MCF 10A (cell line): Measurements from ENCODE around the gene DMXL1. TPM values are rescaled to one million over a fixed set of nuclear protein-coding genes. Genes with fewer than 3 reads are reported as not detected.
A peak's percentile ranks its signal among the peaks of the same experiment; 100 is the strongest.

Experiments
- BruUV-seq: library from RNA; stranded (reverse); fragments of 400-500 nt; replicated peaks from 2 replicates; lab custom pipeline; 2021; lab: Mats Ljungman, UMichigan
- CTCF ChIA-PET: fragments of 300-600 bp; sonication (Branson Sonifier 250); formaldehyde crosslinking; extraction: SDS; loops from one replicate; lab custom pipeline; 2021; ENCODE audit warnings: antibody characterized with exemption, inconsistent platforms; lab: Yijun Ruan, JAX
- POLR2A ChIA-PET: fragments of 300-600, 350-650 bp; sonication (Branson Sonifier 250); formaldehyde crosslinking; extraction: SDS; loops from one replicate; lab custom pipeline; 2020; ENCODE audit warnings: antibody characterized with exemption, inconsistent platforms; lab: Yijun Ruan, JAX
- DNase-seq: peaks from one replicate; pipeline ENCODE4 v3.0.0-alpha.2; 2018; ENCODE audit not compliant: unreplicated experiment
- H3K27ac Mint-ChIP-seq: one replicate; pipeline ENCODE4 v1.8.0; 2022; ENCODE audit warnings: mild to moderate bottlenecking, low read depth, mixed read lengths; ENCODE audit not compliant: unreplicated experiment
- H3K27me3 Mint-ChIP-seq: one replicate; pipeline ENCODE4 v1.8.0; 2022; ENCODE audit warnings: mixed read lengths; ENCODE audit not compliant: insufficient read depth, unreplicated experiment
- H3K36me3 Mint-ChIP-seq: one replicate; pipeline ENCODE4 v1.8.0; 2022; ENCODE audit warnings: mild to moderate bottlenecking, moderate library complexity, mixed read lengths; ENCODE audit not compliant: insufficient read depth, unreplicated experiment
- H3K4me1 Mint-ChIP-seq: one replicate; pipeline ENCODE4 v1.8.0; 2022; ENCODE audit warnings: mixed read lengths; ENCODE audit not compliant: insufficient read depth, unreplicated experiment
- H3K4me3 Mint-ChIP-seq: one replicate; pipeline ENCODE4 v1.8.0; 2022; ENCODE audit warnings: mild to moderate bottlenecking, moderate library complexity, mixed read lengths; ENCODE audit not compliant: unreplicated experiment
- H3K9me3 Mint-ChIP-seq: one replicate; pipeline ENCODE4 v1.8.0; 2022; ENCODE audit warnings: mixed read lengths; ENCODE audit not compliant: unreplicated experiment
- intact Hi-C: fragments of 100-400 bp; cut with micrococcal nuclease; formaldehyde crosslinking; loops from 2 replicates; pipeline ENCODE4 v1.14.1; 2022
- total RNA-seq: library from RNA; stranded (reverse); gene quantifications from 2 replicates; pipeline ENCODE4 v1.2.3, GENCODE V29; 2022
- TF ChIP-seq, protein P1 (sequence below): fragments of 200-600 bp; IDR thresholded peaks from one replicate; pipeline ENCODE4 v1.8.0; 2022; ENCODE audit warnings: antibody characterized with exemption, mild to moderate bottlenecking; ENCODE audit not compliant: unreplicated experiment

DMXL1 gene
- total RNA-seq, 1 experiment from 2014 or later, result 45.1 TPM

DNA sequence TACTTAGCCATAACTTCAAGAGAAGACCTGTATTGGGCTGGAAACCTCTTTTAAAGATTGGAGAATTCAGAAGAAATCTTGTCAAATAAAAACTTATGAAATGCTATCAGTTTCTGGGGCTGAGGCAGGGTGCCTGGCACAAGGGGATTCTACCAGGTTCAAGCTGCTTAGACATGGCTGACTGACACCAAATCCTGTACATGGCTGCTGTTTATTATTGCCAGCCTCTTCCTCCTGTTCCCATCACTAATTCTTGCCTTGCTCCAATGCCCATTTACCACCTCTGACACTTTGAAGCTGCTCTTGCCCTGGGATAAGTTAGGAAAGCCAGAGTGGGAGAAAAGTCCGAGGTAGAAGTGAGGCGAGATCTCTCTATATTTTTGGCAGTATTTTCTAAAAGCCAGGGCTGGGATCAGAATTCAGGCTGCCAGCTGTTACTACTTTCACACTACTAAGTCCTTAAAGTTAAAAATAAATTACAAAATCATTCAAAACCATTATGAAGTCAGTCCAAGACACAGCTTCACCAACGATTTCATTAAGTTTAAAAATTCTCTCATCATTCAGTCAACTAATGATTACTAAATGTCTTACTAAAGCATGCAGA is 218.7 kb downstream of the DMXL1 start:
- no peak overlapping the region for H3K4me3 Mint-ChIP-seq
- intact Hi-C loops, result no loop called here
- POLR2A ChIA-PET, result interaction anchor here (1.1 to 5.8 kb wide), 13 partner anchors 11 to 122 kb away, joined by 3 to 48 read pairs (median 8); partner anchors contain the start of gene TNFAIP8
- H3K27me3 Mint-ChIP-seq, result no peaks in the 10 kb centered on the region
- CTCF ChIA-PET, result interaction anchor here (1.1 to 3.1 kb wide), 6 partner anchors 15 to 122 kb away, joined by 3 to 20 read pairs (median 7); no protein-coding TSS in a partner anchor
- no peaks in the 10 kb centered on the region for H3K9me3 Mint-ChIP-seq
- DNase-seq, result no peak
- TF ChIP-seq, protein P1, sequence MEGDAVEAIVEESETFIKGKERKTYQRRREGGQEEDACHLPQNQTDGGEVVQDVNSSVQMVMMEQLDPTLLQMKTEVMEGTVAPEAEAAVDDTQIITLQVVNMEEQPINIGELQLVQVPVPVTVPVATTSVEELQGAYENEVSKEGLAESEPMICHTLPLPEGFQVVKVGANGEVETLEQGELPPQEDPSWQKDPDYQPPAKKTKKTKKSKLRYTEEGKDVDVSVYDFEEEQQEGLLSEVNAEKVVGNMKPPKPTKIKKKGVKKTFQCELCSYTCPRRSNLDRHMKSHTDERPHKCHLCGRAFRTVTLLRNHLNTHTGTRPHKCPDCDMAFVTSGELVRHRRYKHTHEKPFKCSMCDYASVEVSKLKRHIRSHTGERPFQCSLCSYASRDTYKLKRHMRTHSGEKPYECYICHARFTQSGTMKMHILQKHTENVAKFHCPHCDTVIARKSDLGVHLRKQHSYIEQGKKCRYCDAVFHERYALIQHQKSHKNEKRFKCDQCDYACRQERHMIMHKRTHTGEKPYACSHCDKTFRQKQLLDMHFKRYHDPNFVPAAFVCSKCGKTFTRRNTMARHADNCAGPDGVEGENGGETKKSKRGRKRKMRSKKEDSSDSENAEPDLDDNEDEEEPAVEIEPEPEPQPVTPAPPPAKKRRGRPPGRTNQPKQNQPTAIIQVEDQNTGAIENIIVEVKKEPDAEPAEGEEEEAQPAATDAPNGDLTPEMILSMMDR, result no peak
- peaks cover 42% of the 10 kb centered on the region for H3K4me1 Mint-ChIP-seq
- no peaks in the 10 kb centered on the region for H3K36me3 Mint-ChIP-seq
- peak overlapping the region; percentile 84 for H3K27ac Mint-ChIP-seq
- no TSS peak for BruUV-seq

DNA sequence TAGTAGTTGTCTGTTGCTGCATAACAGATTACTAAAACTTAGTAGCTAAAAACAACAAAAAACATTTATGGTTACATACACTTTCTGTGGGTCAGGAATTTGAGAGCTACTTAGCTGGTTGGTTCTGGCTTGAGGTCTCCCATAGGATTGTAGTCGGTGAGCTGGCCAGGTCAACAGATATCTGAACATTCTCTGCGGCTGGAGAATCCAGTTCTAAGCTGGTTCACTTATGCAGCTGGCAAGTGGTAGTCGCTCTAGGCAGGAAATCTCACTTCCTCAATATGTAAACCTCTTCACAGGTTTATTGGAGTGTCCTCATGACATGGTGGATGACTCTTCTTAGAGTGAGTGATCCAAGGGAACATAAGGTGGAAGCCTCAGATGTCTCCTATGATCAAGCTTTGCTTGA is 219.3 kb downstream of the DMXL1 start:
- TF ChIP-seq, protein P1, result no peak
- intact Hi-C loops, result no loop called here
- Mint-ChIP-seq H3K4me3 (no peak overlapping the region), H3K9me3 (no peaks in the 10 kb centered on the region), H3K27ac (no peak overlapping the region), H3K36me3 (no peaks in the 10 kb centered on the region), H3K27me3 (no peaks in the 10 kb centered on the region), H3K4me1 (peaks cover 42% of the 10 kb centered on the region)
- CTCF ChIA-PET, result interaction anchor here (0.6 to 3.1 kb wide), 10 partner anchors 11 to 122 kb away, joined by 3 to 20 read pairs (median 5); no protein-coding TSS in a partner anchor
- POLR2A ChIA-PET, result interaction anchor here (0.9 to 5.8 kb wide), 9 partner anchors 9 to 121 kb away, joined by 3 to 48 read pairs (median 9); no protein-coding TSS in a partner anchor
- no peak for DNase-seq
- no TSS peak for BruUV-seq

DNA sequence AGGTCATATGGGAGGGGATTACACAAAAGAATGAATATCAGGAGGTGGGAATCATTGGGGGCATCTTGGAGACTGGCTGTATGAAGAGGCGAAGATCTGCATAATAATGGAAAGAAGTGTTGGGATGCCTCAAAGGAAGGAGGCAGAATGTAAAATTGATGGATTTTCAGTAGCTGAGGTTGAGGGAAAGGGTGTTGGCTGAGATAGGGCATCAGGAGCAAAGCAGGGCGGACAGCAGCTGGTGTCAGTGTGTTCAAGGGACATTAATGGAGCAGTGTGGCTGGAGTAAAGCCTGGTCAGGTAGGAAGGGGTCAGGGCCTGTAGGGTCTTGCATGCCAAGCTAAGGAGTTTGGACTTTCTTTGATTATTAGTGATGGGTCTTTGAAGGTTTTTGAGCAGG is 219.7 kb downstream of the DMXL1 start:
- POLR2A ChIA-PET, result interaction anchor here (0.9 to 5.8 kb wide), 6 partner anchors 9 to 32 kb away, joined by 3 to 48 read pairs (median 26); no protein-coding TSS in a partner anchor
- no peaks in the 10 kb centered on the region for H3K27me3 Mint-ChIP-seq
- H3K4me3 Mint-ChIP-seq, result no peak overlapping the region
- no peaks in the 10 kb centered on the region for H3K36me3 Mint-ChIP-seq
- TF ChIP-seq, protein P1, result no peak
- intact Hi-C loops, result no loop called here
- no peak for DNase-seq
- BruUV-seq, result no TSS peak
- peaks cover 42% of the 10 kb centered on the region for H3K4me1 Mint-ChIP-seq
- CTCF ChIA-PET, result interaction anchor here (0.6 to 3.1 kb wide), 11 partner anchors 11 to 121 kb away, joined by 3 to 20 read pairs (median 5); no protein-coding TSS in a partner anchor
- H3K9me3 Mint-ChIP-seq, result no peaks in the 10 kb centered on the region
- no peak overlapping the region for H3K27ac Mint-ChIP-seq

DNA sequence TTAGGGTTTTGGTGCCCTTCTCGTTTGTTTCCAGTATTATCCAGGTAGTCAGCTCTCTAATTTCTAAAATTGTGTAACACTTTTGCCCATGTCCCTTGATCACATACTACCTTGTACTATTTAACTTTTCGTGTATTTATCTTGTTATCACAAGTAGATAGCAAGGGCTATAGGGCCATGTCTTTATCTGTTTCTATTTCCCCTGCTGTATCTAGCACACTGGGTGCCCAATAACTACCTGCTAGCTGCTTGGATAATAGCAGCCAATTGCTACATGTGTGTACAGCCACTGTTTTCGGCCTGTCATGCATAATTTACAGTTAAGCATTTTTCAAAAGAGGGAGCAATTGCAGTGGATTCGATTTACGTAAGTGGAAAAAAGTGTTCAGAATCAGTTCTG is 220.2 kb downstream of the DMXL1 start:
- Mint-ChIP-seq H3K27me3 (no peaks in the 10 kb centered on the region), H3K4me1 (peaks cover 42% of the 10 kb centered on the region), H3K4me3 (no peak overlapping the region), H3K36me3 (no peaks in the 10 kb centered on the region), H3K9me3 (no peaks in the 10 kb centered on the region), H3K27ac (no peak overlapping the region)
- DNase-seq, result no peak
- BruUV-seq, result no TSS peak
- intact Hi-C loops, result no loop called here
- TF ChIP-seq, protein P1, result no peak
- CTCF ChIA-PET, result interaction anchor here (0.6 to 3.1 kb wide), 12 partner anchors 10 to 121 kb away, joined by 3 to 20 read pairs (median 5); no protein-coding TSS in a partner anchor
- POLR2A ChIA-PET, result interaction anchor here (0.9 to 5.8 kb wide), 6 partner anchors 8 to 32 kb away, joined by 3 to 48 read pairs (median 16); no protein-coding TSS in a partner anchor
